GM21526 (cell line): ENCODE results near the gene WNT5A.

Source experiments
- ATAC-seq: cut with Tn5 transposase; IDR thresholded peaks from one replicate; pipeline ENCODE4 v1.9.1; 2021; ENCODE audit warnings: moderate library complexity; ENCODE audit not compliant: unreplicated experiment, low FRiP score

Gene WNT5A

DNA sequence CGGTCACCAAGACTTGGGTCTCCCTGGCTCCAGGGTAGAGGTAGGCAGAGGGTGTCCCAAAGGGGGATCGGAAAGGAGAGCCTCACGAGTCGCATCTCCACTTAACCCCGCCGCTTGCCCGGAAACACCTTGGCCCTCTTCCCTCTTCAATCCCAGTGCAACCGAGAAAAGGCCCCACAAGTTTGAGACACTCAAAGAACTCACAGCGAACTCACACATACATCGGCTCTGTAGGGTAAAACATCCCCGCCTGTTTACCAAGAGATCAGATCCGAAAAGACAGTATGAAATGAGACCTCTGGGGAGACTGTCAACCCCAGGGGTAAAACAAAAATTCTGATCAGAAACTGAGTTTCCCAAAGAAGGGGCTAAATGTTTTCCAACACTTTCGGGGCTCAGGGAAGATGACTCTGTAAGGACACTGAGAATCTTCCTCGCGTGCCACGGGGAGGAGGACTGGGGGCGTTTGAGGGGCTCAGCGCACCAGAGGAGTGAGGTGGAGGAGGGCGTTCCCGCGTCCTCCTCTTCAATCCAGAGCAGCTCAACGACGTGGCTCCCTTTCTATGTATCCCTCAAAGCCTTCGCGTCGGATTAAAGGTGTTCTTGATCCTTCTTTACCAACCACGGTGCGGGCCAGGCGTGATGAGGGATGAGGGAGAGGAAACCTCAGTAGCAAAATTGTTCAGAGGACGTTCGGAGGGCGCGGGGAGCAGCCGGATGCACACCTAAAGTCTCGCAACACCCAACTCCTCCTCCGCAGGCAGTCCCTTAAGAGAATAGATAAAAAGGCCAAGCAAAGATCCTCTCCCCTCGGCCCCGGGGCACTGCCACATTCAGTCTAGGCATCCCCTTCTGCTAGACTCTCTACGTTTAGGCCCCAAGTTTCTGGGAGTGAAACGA, 3.7 kb downstream of the WNT5A start:
- no peak for ATAC-seq

- no peak for ATAC-seq
Measured at GRCh38 chr3:55482496-55483195, 4.5 kb downstream of the WNT5A start.

GRCh38 chr3:55481744-55482495, 5.2 kb downstream of the WNT5A start:
- no peak for ATAC-seq

DNA sequence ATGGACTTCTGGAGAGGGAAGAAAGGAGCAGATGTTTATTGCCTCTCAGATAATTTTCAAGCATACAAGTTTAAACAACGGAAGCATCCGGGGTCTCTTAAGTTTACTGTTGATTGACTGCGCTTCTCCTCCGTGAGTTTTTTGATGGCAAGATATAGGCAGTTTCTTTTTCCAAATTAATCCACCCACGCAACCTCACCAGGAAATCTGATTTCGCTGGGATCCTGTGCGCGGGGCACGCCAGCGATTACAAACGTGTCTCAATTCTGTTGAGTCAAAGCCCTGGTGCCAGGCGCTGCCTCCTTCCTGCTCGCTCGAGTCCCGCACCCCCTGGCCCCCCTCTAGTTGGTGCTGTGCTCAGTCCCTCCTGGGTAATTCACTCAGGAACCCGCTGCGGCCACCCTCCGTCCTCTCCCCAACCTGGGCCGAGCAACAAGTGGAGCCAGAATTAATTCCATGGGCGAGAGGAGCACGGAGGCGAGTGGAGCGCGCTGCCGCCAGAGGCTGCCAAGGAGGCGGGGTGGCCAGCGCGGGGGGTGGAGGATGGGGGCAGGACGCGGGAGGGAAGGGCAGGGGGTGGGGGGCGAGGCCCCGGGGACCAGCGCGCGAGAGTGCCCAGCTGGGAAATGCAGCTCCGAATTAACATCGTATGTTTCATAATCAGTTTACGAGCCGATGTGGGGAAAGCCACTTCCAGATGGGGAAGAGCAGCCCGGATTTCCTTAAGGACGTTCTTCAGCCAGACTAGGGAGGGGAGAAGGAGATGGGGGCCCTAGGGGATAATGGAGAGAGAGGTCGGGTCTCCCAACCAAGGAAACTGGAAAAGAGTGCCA, 6.0 kb downstream of the WNT5A start:
- no peak for ATAC-seq

DNA sequence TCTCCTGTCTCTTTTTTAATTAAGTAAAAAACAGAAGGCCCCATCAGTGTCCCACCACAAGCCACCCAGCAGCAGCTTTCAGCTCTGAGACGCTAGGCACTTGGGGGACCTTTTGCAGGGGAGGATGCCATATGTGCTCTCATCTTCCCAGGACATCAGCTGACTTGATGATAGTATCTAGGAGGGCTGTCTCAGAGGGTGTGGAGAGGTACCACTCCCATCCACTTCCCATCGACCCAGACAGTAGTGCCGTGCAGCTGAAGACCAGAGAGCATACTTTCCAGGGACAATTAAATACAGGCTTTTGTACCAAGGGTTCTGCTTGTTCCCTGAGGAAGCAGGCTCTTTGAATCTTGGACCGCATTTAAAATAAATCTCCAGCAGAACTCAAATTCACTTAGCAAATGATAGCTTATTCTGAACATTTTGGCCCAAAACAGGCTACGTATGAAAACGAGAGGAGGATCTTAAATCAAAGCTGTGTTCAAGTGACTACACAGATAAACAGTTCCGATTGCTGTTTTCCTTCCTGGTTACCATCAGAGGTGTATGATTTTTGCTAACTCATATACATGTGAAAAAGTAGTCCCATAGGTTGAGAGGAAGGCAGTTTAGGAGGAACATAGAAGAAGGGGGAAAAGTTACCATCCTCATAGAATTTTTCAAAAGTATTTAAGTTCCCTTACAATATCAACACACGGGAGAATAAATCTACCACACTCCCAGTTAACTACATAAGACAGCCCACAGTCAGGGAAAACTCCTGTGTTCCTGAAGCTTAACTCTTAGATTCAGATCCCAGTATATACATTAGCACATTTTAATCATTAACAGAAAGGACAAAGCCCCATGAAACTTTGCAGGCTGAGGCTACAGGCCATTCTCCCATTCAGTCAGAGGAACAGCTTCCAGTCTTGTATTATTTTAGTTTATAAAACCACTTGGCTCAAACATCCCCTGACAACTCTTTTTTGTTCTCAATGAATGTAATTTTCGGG, 9.5 kb downstream of the WNT5A start:
- no peak for ATAC-seq

DNA sequence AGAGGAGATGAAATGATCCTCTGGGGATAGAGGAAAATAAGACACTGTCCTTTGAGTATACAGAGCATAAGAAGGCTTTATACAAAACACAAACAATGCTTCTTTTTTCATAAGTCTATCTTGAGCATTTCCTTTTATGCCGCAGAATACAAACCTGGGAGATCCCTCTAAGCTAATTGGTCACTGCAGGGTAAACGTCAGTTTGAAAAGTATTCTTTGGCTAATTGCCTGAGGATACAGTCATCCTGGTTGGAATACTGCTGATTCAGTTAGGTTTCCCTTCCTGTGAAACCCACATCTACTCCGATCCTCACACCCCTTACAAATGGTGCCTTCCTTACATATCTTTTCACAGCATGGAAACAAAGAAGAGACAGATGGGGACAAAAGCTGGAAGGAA, 10.6 kb downstream of the WNT5A start:
- ATAC-seq, result no peak

DNA sequence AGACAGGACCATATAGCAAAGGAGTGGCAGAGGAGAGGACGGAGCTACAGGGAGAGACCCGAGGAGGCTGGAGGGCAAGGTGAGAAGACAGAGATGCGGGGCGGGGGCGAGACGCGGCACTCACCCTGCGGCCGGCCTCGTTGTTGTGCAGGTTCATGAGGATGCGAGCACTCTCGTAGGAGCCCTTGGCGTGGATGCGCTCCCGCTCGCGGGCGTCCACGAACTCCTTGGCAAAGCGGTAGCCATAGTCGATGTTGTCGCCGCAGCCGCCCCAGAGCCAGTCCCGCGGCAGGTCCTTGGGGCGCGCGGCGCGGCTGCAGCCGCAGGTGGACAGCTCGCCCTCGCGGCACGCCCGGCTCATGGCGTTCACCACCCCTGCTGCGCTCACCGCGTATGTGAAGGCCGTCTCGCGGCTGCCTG, 12.9 kb downstream of the WNT5A start:
- no peak for ATAC-seq

GRCh38 chr3:55473788-55474187, 13.3 kb downstream of the WNT5A start:
- no peak for ATAC-seq

- ATAC-seq, result no peak
Measured at GRCh38 chr3:55471522-55472280, 15.4 kb downstream of the WNT5A start.

DNA sequence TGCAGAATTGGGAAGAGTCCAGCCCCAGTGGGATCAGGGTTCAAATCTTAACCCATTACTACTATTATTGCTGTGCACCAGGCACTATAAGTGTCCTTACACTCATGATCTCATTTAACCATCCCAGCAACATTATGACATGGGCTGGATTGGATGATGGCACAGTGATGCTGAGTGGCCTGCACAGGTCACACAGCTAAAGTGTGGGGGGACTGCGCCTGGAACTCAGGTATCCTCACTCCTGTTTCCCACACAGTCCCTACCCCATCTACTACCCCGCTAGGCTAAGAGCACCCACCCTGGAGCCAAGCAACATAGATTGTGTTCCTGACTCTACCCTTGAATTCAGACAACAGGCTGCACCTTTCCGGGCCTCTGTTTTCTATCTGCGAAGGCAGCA, 16.0 kb downstream of the WNT5A start:
- ATAC-seq, result no peak

GRCh38 chr3:55469957-55470526, 17.1 kb downstream of the WNT5A start:
- no peak for ATAC-seq

- no peak for ATAC-seq
Measured at GRCh38 chr3:55468251-55468650, 18.9 kb downstream of the WNT5A start.

GRCh38 chr3:55467099-55467498, 20.0 kb downstream of the WNT5A start:
- no peak for ATAC-seq

- ATAC-seq, result no peak
Measured at GRCh38 chr3:55466526-55466925, 20.6 kb downstream of the WNT5A start.

- ATAC-seq, result no peak
Measured at GRCh38 chr3:55461896-55462295, 25.2 kb downstream of the WNT5A start.

DNA sequence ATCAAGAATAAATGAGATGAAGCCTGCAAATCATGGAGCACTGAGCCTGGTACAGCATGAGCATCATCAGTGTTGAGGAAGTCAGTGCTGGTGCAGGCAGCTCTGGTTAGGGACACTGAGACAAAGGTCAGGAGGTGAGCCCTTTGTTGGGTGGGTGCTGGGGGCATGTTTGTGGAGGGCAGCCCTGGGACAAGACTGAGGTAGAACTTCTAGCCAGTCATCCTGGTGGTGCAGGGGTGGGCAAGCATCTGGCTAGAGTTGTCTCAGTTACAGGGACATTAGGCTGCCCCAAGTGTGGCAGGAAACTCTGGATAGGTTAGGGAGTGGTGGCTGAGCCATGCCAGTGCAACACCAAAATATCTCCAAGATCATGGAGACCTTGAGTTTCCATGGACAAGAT, 27.3 kb downstream of the WNT5A start:
- ATAC-seq, result no peak

- no peak for ATAC-seq
Measured at GRCh38 chr3:55458181-55458790, 28.8 kb downstream of the WNT5A start.

DNA sequence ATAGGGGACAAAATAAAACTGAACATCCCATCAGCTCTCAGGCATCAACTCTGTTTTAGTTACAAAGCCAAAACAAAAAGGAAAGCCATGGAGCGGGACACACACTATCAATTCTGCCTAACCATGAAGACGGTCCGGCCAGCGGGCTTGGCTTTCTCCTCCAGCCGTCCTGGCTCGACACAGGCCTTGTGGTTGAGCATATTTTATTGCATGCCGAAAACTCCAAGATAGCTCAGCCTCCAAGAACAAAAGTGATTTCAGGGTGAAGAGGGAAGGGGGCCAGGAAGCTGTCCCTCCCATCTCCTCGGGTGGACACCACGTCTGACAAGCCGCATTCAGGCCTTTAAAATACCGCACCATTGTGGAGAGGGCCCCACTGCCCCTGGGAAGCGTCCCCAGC, 31.2 kb downstream of the WNT5A start:
- ATAC-seq, result no peak
